NCI-H345 treated with DMSO at 0.1 percent for 48 hours (cell line): ENCODE measurements around the gene SDC1.

ENCODE experiments used
- DNase-seq: peaks from one replicate; lab custom pipeline; 2025; ENCODE audit not compliant: unreplicated experiment; lab: John Stamatoyannopoulos, UW

The SDC1 gene

DNA sequence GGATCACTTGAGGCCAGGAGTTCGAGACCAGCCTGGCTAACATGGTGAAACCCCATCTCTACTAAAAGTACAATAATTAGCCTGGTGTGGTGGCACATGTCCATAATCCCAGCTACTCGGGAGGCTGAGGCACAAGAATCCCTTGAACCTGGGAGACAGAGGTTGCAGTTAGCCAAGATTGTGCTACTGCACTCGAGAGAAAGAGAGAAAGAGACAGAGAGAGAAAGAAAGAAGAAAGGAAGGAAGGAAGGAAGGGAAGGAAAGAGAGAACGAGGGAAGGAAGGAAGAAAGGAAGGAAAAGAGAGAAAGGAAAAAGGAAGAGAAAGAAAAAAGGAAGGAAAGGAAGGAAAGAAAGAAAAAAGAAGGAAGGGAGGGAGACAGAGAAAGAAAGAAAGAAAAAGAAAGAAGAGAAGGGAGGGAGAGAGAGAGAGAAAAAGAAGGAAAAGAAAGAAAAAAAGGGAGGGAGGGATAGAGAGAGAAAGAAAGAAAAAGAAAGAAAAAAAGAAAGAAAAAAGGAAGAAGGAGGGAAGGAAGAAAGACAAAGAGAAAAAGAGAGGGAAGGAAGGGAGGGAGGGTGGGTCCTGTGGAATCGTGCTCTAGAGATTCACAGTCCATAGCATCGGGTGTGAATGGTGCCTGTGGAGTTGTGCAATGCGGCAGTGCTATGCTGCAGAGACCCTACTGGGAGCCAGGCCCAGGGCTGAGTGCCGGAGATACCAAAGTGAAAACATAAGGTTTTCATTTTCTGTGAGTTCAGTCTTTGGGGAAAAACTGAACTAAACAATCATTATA, 4.6 kb upstream of the SDC1 start:
- no peak for DNase-seq

- no peak for DNase-seq
Measured at GRCh38 chr2:20227894-20228505, 3.1 kb upstream of the SDC1 start.

GRCh38 chr2:20226152-20226545, 1.2 kb upstream of the SDC1 start:
- DNase-seq = no peak

DNA sequence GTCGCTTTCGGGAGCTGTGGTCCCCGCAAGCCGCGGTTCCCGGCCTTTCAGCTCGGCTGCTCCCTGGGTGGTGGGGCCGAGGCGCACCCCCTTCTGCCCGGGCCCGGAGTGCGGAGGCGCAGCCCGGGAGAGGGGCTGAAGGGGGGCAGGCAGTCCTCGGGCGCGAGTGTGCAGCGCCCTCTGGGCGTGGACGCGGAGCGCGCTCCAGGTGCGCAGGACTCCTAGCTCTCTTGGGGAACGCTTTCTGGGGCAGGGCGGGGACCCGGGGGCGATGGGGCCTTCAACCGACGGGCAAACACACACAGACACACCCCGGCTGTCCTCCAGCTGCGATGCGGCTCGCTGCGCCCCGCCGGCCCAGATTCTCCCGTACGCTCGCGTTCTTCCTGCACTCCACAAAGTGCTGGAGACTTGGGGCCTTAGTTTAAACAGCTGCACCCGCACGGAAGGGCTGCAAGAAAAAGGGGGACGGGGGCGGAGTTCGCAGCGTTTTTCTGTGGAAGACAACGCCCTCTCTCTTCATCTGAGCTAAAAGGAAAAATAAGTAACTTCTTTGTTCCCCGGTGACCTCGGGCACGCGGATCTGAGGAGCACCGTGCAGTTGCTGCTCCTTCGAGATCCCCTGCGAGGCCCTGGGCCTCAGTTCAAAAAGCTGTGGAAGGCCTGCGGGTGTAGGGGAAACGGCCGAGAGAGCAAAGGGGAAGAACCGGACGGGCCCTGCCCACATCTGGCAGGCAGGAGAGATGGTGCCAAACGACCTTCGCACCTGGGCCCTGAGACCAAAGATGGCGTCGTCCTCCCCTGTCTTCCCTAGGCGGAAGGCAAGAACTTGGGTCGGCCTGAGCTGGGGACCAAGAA, 593 bp upstream of the SDC1 start:
- peak; percentile 67 for DNase-seq

DNA sequence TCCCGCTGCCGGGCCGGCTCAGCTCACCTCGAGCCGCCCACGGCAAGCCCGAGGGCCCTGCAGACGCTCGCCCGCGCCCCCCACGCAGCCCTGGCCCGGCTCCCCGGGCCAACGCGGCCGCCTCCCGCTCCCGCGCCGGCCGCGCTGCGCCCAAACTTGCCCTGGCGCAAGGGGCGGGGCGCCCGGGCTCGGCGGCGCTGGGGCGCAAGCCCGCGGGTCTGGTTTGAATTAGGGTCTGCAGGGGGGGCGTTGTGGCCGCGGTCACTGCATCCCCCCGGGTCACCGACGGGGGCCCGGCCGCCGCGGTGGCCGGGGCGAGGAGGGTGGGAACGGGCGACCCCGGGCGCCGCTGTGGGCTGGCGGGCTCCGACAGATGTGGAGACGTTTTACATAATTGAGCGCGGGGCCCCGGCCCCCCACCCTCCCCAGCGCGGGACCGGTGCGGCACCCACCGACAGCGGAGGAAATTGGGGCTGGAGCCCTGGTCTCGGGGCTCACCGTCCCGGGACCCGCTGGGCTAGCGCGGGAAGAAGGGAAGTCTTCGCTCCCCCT, 690 bp downstream of the SDC1 start:
- no peak for DNase-seq

DNA sequence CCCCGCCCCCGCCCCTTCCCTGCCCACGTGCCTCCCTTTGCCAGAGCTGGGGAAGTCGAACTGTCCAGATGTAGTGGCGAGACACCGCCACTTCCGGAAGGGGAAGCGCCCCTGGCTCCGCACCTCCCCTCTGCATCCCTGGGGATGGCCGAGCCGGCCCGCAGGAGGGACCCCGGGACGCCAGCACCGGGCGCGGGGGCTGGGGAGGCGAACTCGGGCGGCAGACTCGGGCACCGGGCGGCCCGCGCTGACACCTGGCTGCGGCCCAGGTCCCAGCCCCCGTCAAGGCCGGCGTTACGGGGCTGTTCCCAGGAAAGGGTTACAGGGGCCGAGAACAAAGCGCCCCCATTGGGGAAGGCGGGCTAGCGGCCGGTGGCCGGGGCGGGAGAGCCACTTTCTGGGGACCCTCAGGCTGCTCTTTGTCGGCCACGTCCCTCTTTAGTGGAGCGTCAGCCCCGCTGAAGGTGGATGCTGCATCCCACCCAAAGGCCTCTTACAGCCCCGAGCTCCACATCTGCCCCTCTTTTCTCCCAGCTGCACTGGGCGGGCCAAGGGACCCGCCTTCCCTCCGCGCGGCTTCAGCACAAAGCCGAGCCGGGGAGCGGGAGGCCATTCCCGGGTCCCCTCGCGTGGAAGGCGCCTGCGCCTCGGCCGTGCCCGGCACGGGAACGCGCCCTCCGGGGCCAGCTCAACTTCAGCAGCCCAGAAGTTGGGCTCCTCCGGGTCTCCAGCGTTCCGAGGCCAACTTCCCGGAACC, 1.3 kb downstream of the SDC1 start:
- DNase-seq = peak; percentile 62

DNA sequence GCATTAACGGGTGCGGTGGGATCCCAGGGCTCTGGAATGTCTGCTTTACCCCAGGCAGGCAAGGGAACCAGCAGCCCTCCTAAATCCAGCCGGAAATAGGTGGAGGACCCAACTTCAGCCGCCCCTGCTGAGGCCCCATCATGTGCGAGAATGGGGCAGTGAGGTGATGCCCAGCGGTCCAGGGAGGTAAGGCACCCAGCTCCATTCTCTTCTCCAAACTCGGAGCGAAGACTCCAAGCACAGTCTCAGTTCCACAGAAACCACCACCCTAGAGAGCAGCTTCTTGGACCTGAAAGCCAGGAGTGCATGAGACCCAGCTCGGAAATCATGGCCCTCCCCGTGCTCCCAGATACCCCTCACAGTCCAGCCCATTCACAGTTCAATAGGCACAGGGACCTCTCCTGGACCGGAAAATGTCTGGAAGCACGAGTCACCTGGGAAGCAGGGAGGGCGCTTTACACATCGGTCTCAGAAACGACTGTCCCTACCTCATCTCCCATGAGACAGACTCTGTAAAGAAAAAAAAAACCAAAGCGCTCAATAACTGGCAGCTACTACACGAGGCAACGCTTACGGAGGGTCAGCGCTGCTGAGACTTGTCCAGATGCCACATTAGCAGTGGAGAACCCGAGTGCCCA, 2.0 kb downstream of the SDC1 start:
- peak; percentile 62 for DNase-seq

- DNase-seq = no peak
Measured at GRCh38 chr2:20222014-20222768, 2.7 kb downstream of the SDC1 start.

DNA sequence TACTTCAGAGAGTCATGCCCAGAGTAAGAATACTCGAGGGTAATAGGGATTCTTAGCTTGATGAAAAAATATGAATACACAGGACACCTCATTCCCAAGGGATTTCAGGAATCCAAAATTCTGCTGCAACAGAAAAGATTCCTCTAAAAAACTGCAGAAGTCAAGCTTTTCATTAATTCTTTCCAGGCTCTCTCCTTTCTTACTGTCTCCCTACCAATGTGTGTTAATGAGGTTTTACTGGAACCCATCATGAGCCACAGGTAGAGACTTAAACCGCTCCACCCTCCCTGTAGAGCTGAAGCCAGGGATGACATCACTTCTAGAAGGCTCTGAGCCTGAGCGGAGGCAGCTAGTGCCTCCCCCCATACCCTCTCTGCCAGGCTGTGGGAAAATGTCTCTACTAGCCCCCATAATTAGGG, 3.4 kb downstream of the SDC1 start:
- DNase-seq = no peak

DNA sequence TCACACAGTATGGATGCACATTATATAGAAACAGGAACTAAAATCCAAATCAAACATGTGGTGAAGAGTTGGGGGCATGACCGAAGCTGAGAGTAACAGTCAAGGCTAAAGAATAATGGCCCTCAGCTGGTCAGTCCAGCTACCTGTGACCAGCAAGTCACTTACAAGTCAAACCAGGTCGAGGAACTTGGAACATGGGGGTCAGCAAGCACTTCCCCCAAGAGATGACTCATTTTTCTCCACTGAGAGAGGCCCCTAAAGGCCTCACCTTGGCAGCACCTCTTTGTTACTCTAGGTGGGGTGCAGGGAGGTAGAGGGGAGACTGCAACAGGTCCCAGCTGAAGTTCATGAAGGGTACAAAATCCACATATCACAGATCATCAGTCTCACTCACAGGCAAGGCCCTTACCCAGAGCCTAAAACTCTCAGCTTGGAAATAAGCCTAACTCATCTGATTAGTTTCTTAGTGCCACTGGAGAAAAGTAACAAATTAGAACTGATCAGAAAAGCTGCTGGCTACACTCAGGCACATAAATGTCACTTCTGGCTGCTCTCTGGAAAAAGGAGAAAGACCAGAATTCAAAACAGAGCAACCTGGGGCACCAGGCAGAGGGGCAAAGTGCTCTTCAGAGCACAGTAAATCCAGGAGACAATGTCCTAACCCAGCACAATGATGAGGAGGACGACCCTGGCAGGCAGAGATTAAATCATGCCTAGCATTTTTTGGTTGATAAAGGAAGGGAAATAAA, 4.0 kb downstream of the SDC1 start:
- DNase-seq = no peak

GRCh38 chr2:20219763-20220380, 5.1 kb downstream of the SDC1 start:
- no peak for DNase-seq

- no peak for DNase-seq
Measured at GRCh38 chr2:20218331-20219320, 6.3 kb downstream of the SDC1 start.

GRCh38 chr2:20217041-20217970, 7.6 kb downstream of the SDC1 start:
- DNase-seq = no peak

DNA sequence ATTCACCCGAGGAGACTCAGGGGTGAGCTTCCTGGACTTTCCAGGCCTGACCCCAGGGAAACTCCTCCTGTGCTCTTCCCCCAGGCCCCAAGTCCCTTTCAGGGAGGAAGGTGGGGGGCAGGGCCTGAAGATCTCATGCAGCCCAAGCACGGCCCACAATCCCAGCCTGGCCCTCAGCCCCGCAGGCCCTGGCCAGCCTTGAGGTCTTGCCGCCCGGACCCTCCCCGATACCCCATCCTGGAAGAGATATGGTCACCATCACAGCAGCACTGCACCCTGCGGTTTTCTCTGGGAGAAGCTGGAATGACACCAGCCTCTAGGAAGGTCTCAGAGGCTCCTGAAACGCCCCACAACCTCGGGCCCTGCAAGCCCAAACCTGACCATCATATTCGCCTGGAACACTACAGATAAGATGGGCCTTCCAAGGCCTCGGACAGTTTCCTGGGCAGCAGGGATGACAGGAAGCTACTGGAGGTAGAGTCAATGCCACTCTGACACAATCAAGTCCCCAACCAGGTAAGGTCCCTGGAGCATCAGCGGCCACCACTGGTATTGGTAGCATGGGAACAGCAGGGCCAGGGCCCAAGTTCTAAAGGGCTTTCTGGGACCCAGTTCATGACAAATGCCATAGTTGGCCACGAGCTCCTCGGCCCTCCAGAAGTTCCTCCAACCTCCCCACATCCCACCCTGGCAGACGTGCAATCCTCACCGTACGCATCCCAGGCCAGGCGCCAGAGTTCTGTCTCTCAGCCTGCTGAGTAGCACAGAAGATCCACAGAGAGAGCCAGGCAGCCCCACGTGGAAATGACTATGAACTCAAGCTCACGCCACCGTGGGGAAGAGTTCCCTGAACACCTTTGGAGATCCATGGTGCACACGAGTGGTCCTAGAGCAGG, 8.6 kb downstream of the SDC1 start:
- DNase-seq = no peak
